Measurements from ENCODE around the gene UFL1. TPM values are rescaled to one million over a fixed set of nuclear protein-coding genes. Genes with fewer than 3 reads are reported as not detected.

Gene UFL1
- total and polyA plus RNA-seq, 4 donors, result 13.1 to 25.9 (median 17.8) TPM

GRCh38 chr6:96520171-96521115 lies 1.2 kb upstream of the UFL1 start:
- H3K27ac ChIP-seq (ENCODE audit: low read depth in 1 of 2, low read length in 2 of 2), result no peak overlapping the region
- H3K4me1 ChIP-seq (ENCODE audit: control insufficient read depth in 4 of 4, insufficient read depth in 4 of 4, low read length in 3 of 4), result peaks cover 0 to 24% (median 8%) of the 10 kb centered on the region in 4 donors
- H3K9ac ChIP-seq (ENCODE audit: low read depth in 1 of 2, low read length in 2 of 2), result peak overlapping the region; percentile 96 to 100
- no peak for TF ChIP-seq CTCF (IDR thresholded peaks at IDR 0.05; ENCODE audit: low read depth, low read length, missing input control)
- H3K27me3 ChIP-seq (ENCODE audit: control insufficient read depth in 4 of 4, insufficient read depth in 4 of 4, low read length in 3 of 4), result no peaks in the 10 kb centered on the region
- DNase-seq (ENCODE audit: low spot score), result no peak
- 72% methylated on average over 6 of the region's 6 CpGs for WGBS
- peaks cover 0 to 3% (median 1%) of the 10 kb centered on the region in 4 donors for H3K36me3 ChIP-seq (ENCODE audit: control insufficient read depth in 4 of 4, insufficient read depth in 3 of 4, low read depth in 1 of 4, low read length in 3 of 4)
- H3K4me3 ChIP-seq (ENCODE audit: low read depth in 1 of 3, low read length in 3 of 3), result peak overlapping the region; percentile 62 to 98 (median 94)
- no peaks in the 10 kb centered on the region for H3K9me3 ChIP-seq (ENCODE audit: control insufficient read depth in 4 of 4, low read length in 3 of 4)

- H3K9me3 ChIP-seq (ENCODE audit: control insufficient read depth in 4 of 4, low read length in 3 of 4), result no peaks in the 10 kb centered on the region
- H3K4me1 ChIP-seq (ENCODE audit: control insufficient read depth in 4 of 4, insufficient read depth in 4 of 4, low read length in 3 of 4), result peaks cover 0 to 24% (median 8%) of the 10 kb centered on the region in 4 donors
- under 1% methylated on average over 8 of the region's 8 CpGs for WGBS
- DNase-seq (ENCODE audit: low spot score), result no peak
- H3K27me3 ChIP-seq (ENCODE audit: control insufficient read depth in 4 of 4, insufficient read depth in 4 of 4, low read length in 3 of 4), result no peaks in the 10 kb centered on the region
- peaks cover under 1 to 11% (median 5%) of the 10 kb centered on the region in 4 donors for H3K36me3 ChIP-seq (ENCODE audit: control insufficient read depth in 4 of 4, insufficient read depth in 3 of 4, low read depth in 1 of 4, low read length in 3 of 4)
- peak overlapping the region; percentile 96 to 100 for H3K9ac ChIP-seq (ENCODE audit: low read depth in 1 of 2, low read length in 2 of 2)
- no peak for TF ChIP-seq RXRA (IDR thresholded peaks at IDR 0.05)
- TF ChIP-seq MAX (IDR thresholded peaks at IDR 0.05), result no peak
- no peak for TF ChIP-seq EGR1 (IDR thresholded peaks at IDR 0.05; ENCODE audit: low read depth in 2 of 2)
- TF ChIP-seq NR2F2 (IDR thresholded peaks at IDR 0.05), result no peak
- no peak for TF ChIP-seq HNF4A (conservative IDR thresholded peaks at IDR 0.05)
- TF ChIP-seq FOXA2 (IDR thresholded peaks at IDR 0.05), result no peak
- no peak for TF ChIP-seq HNF4G (IDR thresholded peaks at IDR 0.05)
- TF ChIP-seq FOXA1 (IDR thresholded peaks at IDR 0.05), result no peak
- no peak for TF ChIP-seq ZBTB33 (IDR thresholded peaks at IDR 0.05)
- no peak for TF ChIP-seq YY1 (IDR thresholded peaks at IDR 0.05)
- peak overlapping the region; percentile 98 to 100 for H3K27ac ChIP-seq (ENCODE audit: low read depth in 1 of 2, low read length in 2 of 2)
- peak overlapping the region; percentile 62 to 98 (median 94) for H3K4me3 ChIP-seq (ENCODE audit: low read depth in 1 of 3, low read length in 3 of 3)
Measured at GRCh38 chr6:96521306-96521643, 331 bp upstream of the UFL1 start.

GRCh38 chr6:96522465-96523009 lies 931 bp downstream of the UFL1 start:
- peaks cover 1 to 23% (median 15%) of the 10 kb centered on the region in 4 donors for H3K36me3 ChIP-seq (ENCODE audit: control insufficient read depth in 4 of 4, insufficient read depth in 3 of 4, low read depth in 1 of 4, low read length in 3 of 4)
- H3K4me3 ChIP-seq (ENCODE audit: low read depth in 1 of 3, low read length in 3 of 3), result peak overlapping the region; percentile 62 to 98 (median 94)
- peak overlapping the region; percentile 98 to 100 for H3K27ac ChIP-seq (ENCODE audit: low read depth in 1 of 2, low read length in 2 of 2)
- peak; percentile 38 for TF ChIP-seq NR2F2 (IDR thresholded peaks at IDR 0.05)
- TF ChIP-seq HNF4A (conservative IDR thresholded peaks at IDR 0.05), result no peak
- H3K9me3 ChIP-seq (ENCODE audit: control insufficient read depth in 4 of 4, low read length in 3 of 4), result no peaks in the 10 kb centered on the region
- H3K4me1 ChIP-seq (ENCODE audit: control insufficient read depth in 4 of 4, insufficient read depth in 4 of 4, low read length in 3 of 4), result peaks cover 0 to 24% (median 8%) of the 10 kb centered on the region in 4 donors
- H3K27me3 ChIP-seq (ENCODE audit: control insufficient read depth in 4 of 4, insufficient read depth in 4 of 4, low read length in 3 of 4), result no peaks in the 10 kb centered on the region
- WGBS, result under 1% methylated on average over 5 of the region's 5 CpGs
- no peak for DNase-seq (ENCODE audit: low spot score)
- peak overlapping the region; percentile 89 to 98 for H3K9ac ChIP-seq (ENCODE audit: low read depth in 1 of 2, low read length in 2 of 2)

All from liver (tissue), 9 donors.